CD4-positive, alpha-beta T cell (primary cell): ENCODE data around the gene WNT9A. TPM values are rescaled to one million over a fixed set of nuclear protein-coding genes. Genes with fewer than 3 reads are reported as not detected.

Experiments
- ATAC-seq: fragments of 200-7000 bp; cut with Tn5 transposase; one replicate; pipeline ENCODE4 v1.10.0; 2022; ENCODE audit warnings: mild to moderate bottlenecking; ENCODE audit not compliant: poor library complexity
- CTCF ChIA-PET: fragments of 350-600 bp; sonication (Branson Sonifier 250); formaldehyde crosslinking; loops from one replicate; lab custom pipeline; 2021; ENCODE audit warnings: antibody characterized with exemption, inconsistent platforms; lab: Charles Lee
- POLR2A ChIA-PET: fragments of 350-600 bp; sonication (Branson Sonifier 250); formaldehyde crosslinking; loops from one replicate; lab custom pipeline; 2021; ENCODE audit warnings: antibody characterized with exemption, inconsistent platforms; lab: Charles Lee
- DNase-seq, 14 experiments: peaks; one replicate each; pipeline ENCODE4 v3.0.0-alpha.2; 2013 to 2020; ENCODE audit warnings: mixed read lengths in 2 of 14
- H3K27ac ChIP-seq, 2 donors: one replicate each; pipeline versions ENCODE4 v1.5.1 to v1.7.0; 2013; ENCODE audit warnings: low read length in 2 of 2, low read depth in 1 of 2, mild to moderate bottlenecking in 1 of 2
- H3K27me3 ChIP-seq, 2 experiments: 1 replicate in 1 of 2; 2 replicates in 1 of 2; pipeline versions ENCODE4 v1.6.1 to v1.7.0; 2013; ENCODE audit warnings: low read length in 2 of 2, control low read depth in 1 of 2, mild to moderate bottlenecking in 1 of 2, moderate library complexity in 1 of 2; ENCODE audit not compliant: insufficient read depth in 2 of 2, control insufficient read depth in 1 of 2
- H3K36me3 ChIP-seq: one replicate; pipeline ENCODE4 v1.6.1; 2013; ENCODE audit warnings: low read length, control low read depth; ENCODE audit not compliant: insufficient read depth
- H3K4me1 ChIP-seq: one replicate; pipeline ENCODE4 v1.6.1; 2013; ENCODE audit warnings: low read length, control low read depth; ENCODE audit not compliant: insufficient read depth
- H3K4me3 ChIP-seq: one replicate; pipeline ENCODE4 v1.5.1; 2013; ENCODE audit warnings: mild to moderate bottlenecking, low read length, moderate library complexity
- H3K9me3 ChIP-seq, 2 experiments: 1 replicate in 1 of 2; 2 replicates in 1 of 2; pipeline versions ENCODE4 v1.6.1 to v1.7.0; 2013; ENCODE audit warnings: low read length in 2 of 2, mild to moderate bottlenecking in 2 of 2, control low read depth in 1 of 2, moderate library complexity in 1 of 2; ENCODE audit not compliant: control insufficient read depth in 1 of 2, insufficient read depth in 1 of 2
- H3K27ac Mint-ChIP-seq: one replicate; pipeline ENCODE4 v1.8.0; 2020; ENCODE audit warnings: mixed read lengths
- H3K27me3 Mint-ChIP-seq: one replicate; pipeline ENCODE4 v1.8.0; 2021; ENCODE audit warnings: mixed read lengths
- H3K36me3 Mint-ChIP-seq: one replicate; pipeline ENCODE4 v1.8.0; 2021; ENCODE audit warnings: low read depth, mixed read lengths
- H3K4me1 Mint-ChIP-seq: one replicate; pipeline ENCODE4 v1.8.0; 2021; ENCODE audit warnings: low read depth, mixed read lengths
- H3K4me3 Mint-ChIP-seq: one replicate; pipeline ENCODE4 v1.8.0; 2020; ENCODE audit warnings: mild to moderate bottlenecking, mixed read lengths
- H3K9me3 Mint-ChIP-seq: one replicate; pipeline ENCODE4 v1.8.0; 2020; ENCODE audit warnings: mixed read lengths
- CTCF ChIP-seq: fragments of 200-600 bp; IDR thresholded peaks from one replicate; pipeline ENCODE4 v1.8.0; 2022; ENCODE audit warnings: antibody characterized with exemption, mild to moderate bottlenecking
- intact Hi-C, 2 experiments: fragments of 100-400 bp; cut with DNase I in 1 of 2; cut with micrococcal nuclease in 1 of 2; formaldehyde crosslinking; loops; one replicate each; pipeline versions ENCODE4 v1.15.1 to v1.9.0; 2023 to 2025; cut with DNase I, micrococcal nuclease
- total RNA-seq, 174 experiments: library from RNA in 2 of 174; stranded (reverse) in 2 of 174; gene quantifications; one replicate each; pipeline ENCODE4 v1.2.3 and lab custom pipeline; 2021 to 2026

WNT9A gene
- total RNA-seq, 2 experiments from 2014 or later: not detected

GRCh38 chr1:227959325-227959860, 11.7 kb upstream of the WNT9A start:
- H3K4me1 Mint-ChIP-seq: no peaks in the 10 kb centered on the region
- ChIA-PET CTCF (no interaction called here), POLR2A (no interaction called here)
- Histone ChIP-seq H3K4me3 (no peak overlapping the region), H3K27me3 (peaks cover 15 to 22% of the 10 kb centered on the region in 2 experiments), H3K36me3 (no peaks in the 10 kb centered on the region), H3K4me1 (no peaks in the 10 kb centered on the region), H3K27ac (no peak overlapping the region), H3K9me3 (no peaks in the 10 kb centered on the region)
- no peaks in the 10 kb centered on the region for H3K9me3 Mint-ChIP-seq
- H3K27ac Mint-ChIP-seq: no peak overlapping the region
- ATAC-seq: no peak
- H3K36me3 Mint-ChIP-seq: no peaks in the 10 kb centered on the region
- peak in 2 of 14 experiments; percentile 1 to 4 for DNase-seq
- H3K27me3 Mint-ChIP-seq: peaks cover 60% of the 10 kb centered on the region
- no peak for TF ChIP-seq CTCF
- intact Hi-C loops: no loop called here
- H3K4me3 Mint-ChIP-seq: no peak overlapping the region

- Mint-ChIP-seq H3K9me3 (no peaks in the 10 kb centered on the region), H3K4me3 (no peak overlapping the region), H3K27me3 (peaks cover 66% of the 10 kb centered on the region), H3K27ac (no peak overlapping the region), H3K36me3 (no peaks in the 10 kb centered on the region), H3K4me1 (no peaks in the 10 kb centered on the region)
- ChIA-PET POLR2A (no interaction called here), CTCF (no interaction called here)
- DNase-seq (peak in 2 of 14 experiments; percentile 4 to 17), ATAC-seq (no peak)
- Histone ChIP-seq H3K9me3 (no peaks in the 10 kb centered on the region), H3K27me3 (peaks cover 18 to 25% of the 10 kb centered on the region in 2 experiments), H3K36me3 (no peaks in the 10 kb centered on the region), H3K4me3 (no peak overlapping the region), H3K27ac (no peak overlapping the region), H3K4me1 (peaks cover 4% of the 10 kb centered on the region)
- intact Hi-C loops: no loop called here
- TF ChIP-seq CTCF: no peak
Measured at GRCh38 chr1:227958617-227959324, 11.0 kb upstream of the WNT9A start.

GRCh38 chr1:227955808-227956207, 8.1 kb upstream of the WNT9A start:
- Histone ChIP-seq H3K27ac (no peak overlapping the region), H3K36me3 (no peaks in the 10 kb centered on the region), H3K9me3 (no peaks in the 10 kb centered on the region), H3K4me3 (no peak overlapping the region), H3K4me1 (peaks cover 7% of the 10 kb centered on the region), H3K27me3 (peaks cover 18 to 25% of the 10 kb centered on the region in 2 experiments)
- H3K4me1 Mint-ChIP-seq: no peaks in the 10 kb centered on the region
- DNase-seq (no peak), ATAC-seq (no peak)
- peaks cover 50% of the 10 kb centered on the region for H3K27me3 Mint-ChIP-seq
- H3K9me3 Mint-ChIP-seq: no peaks in the 10 kb centered on the region
- ChIA-PET POLR2A (interaction anchor here (1.6 kb wide), 1 partner anchor 225 kb away, joined by 3 read pairs; no protein-coding TSS in a partner anchor), CTCF (no interaction called here)
- TF ChIP-seq CTCF: no peak
- H3K27ac Mint-ChIP-seq: no peak overlapping the region
- no peaks in the 10 kb centered on the region for H3K36me3 Mint-ChIP-seq
- intact Hi-C loops: loop anchor here in 1 of 2 experiments (2.0 kb wide), 1 partner anchor 475 kb away; no protein-coding TSS in a partner anchor
- no peak overlapping the region for H3K4me3 Mint-ChIP-seq
